Measurements from ENCODE around the gene DDX10.

Gene DDX10

GRCh38 chr11:108931168-108931567 is 266.3 kb downstream of the DDX10 start:
- DNase-seq (ENCODE audit: low read depth in 3 of 3, low spot score in 1 of 3), result no peak

- no peak for DNase-seq (ENCODE audit: low read depth in 3 of 3, low spot score in 1 of 3)
Measured at GRCh38 chr11:108933630-108934029, 268.8 kb downstream of the DDX10 start.

GRCh38 chr11:108934289-108934688 is 269.4 kb downstream of the DDX10 start:
- no peak for DNase-seq (ENCODE audit: low read depth in 3 of 3, low spot score in 1 of 3)

- DNase-seq (ENCODE audit: low read depth in 3 of 3, low spot score in 1 of 3), result no peak
Measured at GRCh38 chr11:108934696-108935095, 269.8 kb downstream of the DDX10 start.

- no peak for DNase-seq (ENCODE audit: low read depth in 3 of 3, low spot score in 1 of 3)
Measured at GRCh38 chr11:108937746-108938145, 272.9 kb downstream of the DDX10 start.

- DNase-seq (ENCODE audit: low read depth in 3 of 3, low spot score in 1 of 3), result no peak
Measured at GRCh38 chr11:108938604-108939003, 273.7 kb downstream of the DDX10 start.

- no peak for DNase-seq (ENCODE audit: low read depth in 3 of 3, low spot score in 1 of 3)
Measured at GRCh38 chr11:108939135-108939534, 274.3 kb downstream of the DDX10 start.

- no peak for DNase-seq (ENCODE audit: low read depth in 3 of 3, low spot score in 1 of 3)
Measured at GRCh38 chr11:108943853-108944252, 279.0 kb downstream of the DDX10 start.

GRCh38 chr11:108944471-108945178 is 279.8 kb downstream of the DDX10 start:
- DNase-seq (ENCODE audit: low read depth in 3 of 3, low spot score in 1 of 3), result no peak

GRCh38 chr11:108945341-108945740 is 280.5 kb downstream of the DDX10 start:
- no peak for DNase-seq (ENCODE audit: low read depth in 3 of 3, low spot score in 1 of 3)

GRCh38 chr11:108947654-108948570 is 283.0 kb downstream of the DDX10 start:
- no peak for DNase-seq (ENCODE audit: low read depth in 3 of 3, low spot score in 1 of 3)

- no peak for DNase-seq (ENCODE audit: low read depth in 3 of 3, low spot score in 1 of 3)
Measured at GRCh38 chr11:108958368-108959104, 293.7 kb downstream of the DDX10 start.

- no peak for DNase-seq (ENCODE audit: low read depth in 3 of 3, low spot score in 1 of 3)
Measured at GRCh38 chr11:108959105-108959761, 294.4 kb downstream of the DDX10 start.

GRCh38 chr11:108959874-108960273 is 295.0 kb downstream of the DDX10 start:
- no peak for DNase-seq (ENCODE audit: low read depth in 3 of 3, low spot score in 1 of 3)

GRCh38 chr11:108960501-108960900 is 295.6 kb downstream of the DDX10 start:
- no peak for DNase-seq (ENCODE audit: low read depth in 3 of 3, low spot score in 1 of 3)

- no peak for DNase-seq (ENCODE audit: low read depth in 3 of 3, low spot score in 1 of 3)
Measured at GRCh38 chr11:108961095-108961494, 296.2 kb downstream of the DDX10 start.

- DNase-seq (ENCODE audit: low read depth in 3 of 3, low spot score in 1 of 3), result no peak
Measured at GRCh38 chr11:108963118-108963517, 298.2 kb downstream of the DDX10 start.

- DNase-seq (ENCODE audit: low read depth in 3 of 3, low spot score in 1 of 3), result no peak
Measured at GRCh38 chr11:108965306-108966001, 300.6 kb downstream of the DDX10 start.

GRCh38 chr11:108966206-108966605 is 301.3 kb downstream of the DDX10 start:
- DNase-seq (ENCODE audit: low read depth in 3 of 3, low spot score in 1 of 3), result no peak

- DNase-seq (ENCODE audit: low read depth in 3 of 3, low spot score in 1 of 3), result no peak
Measured at GRCh38 chr11:108966978-108967377, 302.1 kb downstream of the DDX10 start.
